Measurements from ENCODE around the gene FZD10.

DNA sequence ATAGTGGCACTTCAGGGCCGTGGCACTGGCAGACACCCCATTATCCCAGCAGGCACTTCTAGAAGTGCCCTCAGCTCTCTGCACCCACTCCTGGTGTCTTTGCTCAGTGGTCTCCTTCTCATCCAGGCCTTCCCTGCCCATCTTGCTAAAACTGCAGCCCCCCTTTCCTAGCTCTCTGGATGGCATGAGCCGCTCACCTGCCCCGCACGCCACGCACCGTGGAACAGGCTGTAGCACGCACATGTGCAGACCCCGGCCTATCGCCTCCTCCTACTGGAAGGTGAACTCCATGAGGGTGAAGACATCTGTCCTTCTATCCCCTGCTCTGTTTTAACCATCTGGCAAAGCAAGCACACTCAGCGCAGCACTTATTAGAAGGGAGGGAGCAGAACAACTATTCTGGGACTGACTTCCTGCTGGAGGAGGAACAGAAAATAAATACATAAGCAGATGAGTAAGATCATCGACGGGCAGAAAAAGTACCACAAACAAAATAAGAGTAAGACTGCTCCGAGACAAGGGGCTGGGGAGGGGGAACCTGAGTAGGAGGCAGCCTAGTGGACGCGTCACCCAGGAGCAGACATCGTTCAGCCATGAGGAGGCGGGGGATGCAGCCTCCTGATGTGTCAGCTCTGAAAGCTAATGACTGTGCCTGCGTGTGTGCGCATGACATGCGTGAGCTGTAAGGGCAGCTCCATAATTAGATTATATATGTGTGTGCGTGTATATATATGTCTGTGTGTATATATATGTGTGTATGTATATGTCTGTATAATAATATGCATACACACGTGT, 7.8 kb upstream of the FZD10 start:
- TF ChIP-seq CTCF (IDR thresholded peaks at IDR 0.05) (no peak), POLR2A (IDR thresholded peaks at IDR 0.05) (no peak)

All from right lobe of liver (tissue), 4 donors.